Endodermal cell (in vitro differentiated cells): ENCODE results near the gene MNAT1. TPM values are rescaled to one million over a fixed set of nuclear protein-coding genes. Genes with fewer than 3 reads are reported as not detected.
A peak's percentile ranks its signal among the peaks of the same experiment; 100 is the strongest.

Source experiments
- DNase-seq: peaks from one replicate; pipeline ENCODE4 v3.0.0-alpha.2; 2017
- H3K27ac ChIP-seq: 2 replicates; pipeline ENCODE4 v1.5.1; 2013; ENCODE audit warnings: mild to moderate bottlenecking, low read depth, low read length, moderate library complexity
- H3K27me3 ChIP-seq: 2 replicates; pipeline ENCODE4 v1.6.1; 2013; ENCODE audit warnings: mild to moderate bottlenecking, low read length, moderate library complexity; ENCODE audit not compliant: insufficient read depth, control insufficient read depth, poor library complexity, severe bottlenecking
- H3K36me3 ChIP-seq: 2 replicates; pipeline ENCODE4 v1.7.0; 2013; ENCODE audit warnings: mild to moderate bottlenecking, low read length, moderate library complexity; ENCODE audit not compliant: control insufficient read depth, insufficient read depth
- H3K4me1 ChIP-seq: one replicate; pipeline ENCODE4 v1.7.0; 2013; ENCODE audit warnings: low read length; ENCODE audit not compliant: control insufficient read depth, insufficient read depth
- H3K4me3 ChIP-seq: 2 replicates; pipeline ENCODE4 v1.5.1; 2013; ENCODE audit warnings: mild to moderate bottlenecking, low read length, moderate library complexity
- H3K9ac ChIP-seq: 2 replicates; pipeline ENCODE4 v1.6.1; 2013; ENCODE audit warnings: mild to moderate bottlenecking, low read length, moderate library complexity; ENCODE audit not compliant: poor library complexity, severe bottlenecking; ENCODE audit errors: extremely low read depth
- H3K9me3 ChIP-seq: 2 replicates; pipeline ENCODE4 v1.6.1; 2013; ENCODE audit warnings: mild to moderate bottlenecking, low read length, moderate library complexity; ENCODE audit not compliant: control insufficient read depth
- H3K27ac Mint-ChIP-seq: 2 replicates; pipeline ENCODE4 v1.8.0; 2020; ENCODE audit warnings: mixed read lengths
- H3K27me3 Mint-ChIP-seq: 2 replicates; pipeline ENCODE4 v1.8.0; 2021; ENCODE audit warnings: mild to moderate bottlenecking, mixed read lengths; ENCODE audit not compliant: insufficient read depth
- H3K36me3 Mint-ChIP-seq: 2 replicates; pipeline ENCODE4 v1.8.0; 2020; ENCODE audit warnings: low read depth, mixed read lengths
- H3K4me1 Mint-ChIP-seq: 2 replicates; pipeline ENCODE4 v1.8.0; 2020; ENCODE audit warnings: mixed read lengths
- H3K4me3 Mint-ChIP-seq: 2 replicates; pipeline ENCODE4 v1.8.0; 2020; ENCODE audit warnings: mild to moderate bottlenecking, moderate library complexity, mixed read lengths
- H3K9me3 Mint-ChIP-seq: 2 replicates; pipeline ENCODE4 v1.8.0; 2020; ENCODE audit warnings: mild to moderate bottlenecking, mixed read lengths
- WGBS, 2 experiments: methylation state at CpG; one replicate each; pipeline versions ENCODE4 v1.1.5 to v1.1.7; 2013; ENCODE audit warnings: missing lambda C conversion rate in 2 of 2, mixed read lengths in 1 of 2; ENCODE audit not compliant: insufficient coverage in 1 of 2, insufficient read length in 1 of 2; 5-methylcytosine and 5-hydroxymethylcytosine counted together
- total RNA-seq, 2 donors: library from RNA; stranded (reverse); fragmentation: NEBNext Ultra II Directional in 1 of 2; extraction: Animal tissue kit (Norgen Biotek cat#: 25700) in 1 of 2; gene quantifications; 2 replicates in 1 of 2; 3 replicates in 1 of 2; pipeline ENCODE4 v1.2.1, GENCODE V29; 2021
- TF ChIP-seq, protein P1 (sequence below): fragments of 200-600 bp; sonication (generic); conservative IDR thresholded peaks from 2 replicates; pipeline ENCODE4 v1.5.0; 2021; ENCODE audit warnings: antibody characterized with exemption, mild to moderate bottlenecking

Gene MNAT1
- total RNA-seq, 2 donors from 2014 or later = 36.8 to 42.6 TPM

DNA sequence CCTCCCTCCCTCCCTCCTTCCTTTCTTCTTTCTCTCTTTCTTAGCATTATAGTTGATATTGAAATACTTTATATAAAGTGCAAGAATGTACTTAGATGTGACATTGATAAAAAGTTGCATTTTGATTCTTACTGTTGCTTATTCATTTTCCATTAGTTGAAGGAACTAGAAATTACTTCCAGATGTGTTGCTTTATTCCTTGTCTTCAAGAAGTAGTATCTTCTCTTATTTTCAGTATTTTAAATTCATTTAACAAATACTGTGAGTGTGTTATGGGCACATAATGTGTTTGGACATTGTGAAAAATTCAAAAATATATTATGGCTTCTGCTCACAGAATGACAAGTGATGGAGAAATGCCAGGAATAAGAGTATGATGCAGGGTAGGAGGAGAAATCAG, 200.8 kb downstream of the MNAT1 start:
- no peak for DNase-seq
- no peak overlapping the region for H3K9ac ChIP-seq
- H3K4me3 ChIP-seq = no peak overlapping the region
- Mint-ChIP-seq H3K27me3 (no peaks in the 10 kb centered on the region), H3K27ac (no peak overlapping the region), H3K4me1 (peaks cover 12% of the 10 kb centered on the region), H3K36me3 (no peaks in the 10 kb centered on the region), H3K4me3 (no peak overlapping the region), H3K9me3 (peaks cover 2% of the 10 kb centered on the region)
- no peaks in the 10 kb centered on the region for H3K9me3 ChIP-seq
- no peak overlapping the region for H3K27ac ChIP-seq
- no peaks in the 10 kb centered on the region for H3K27me3 ChIP-seq
- no peaks in the 10 kb centered on the region for H3K36me3 ChIP-seq
- TF ChIP-seq, protein P1, sequence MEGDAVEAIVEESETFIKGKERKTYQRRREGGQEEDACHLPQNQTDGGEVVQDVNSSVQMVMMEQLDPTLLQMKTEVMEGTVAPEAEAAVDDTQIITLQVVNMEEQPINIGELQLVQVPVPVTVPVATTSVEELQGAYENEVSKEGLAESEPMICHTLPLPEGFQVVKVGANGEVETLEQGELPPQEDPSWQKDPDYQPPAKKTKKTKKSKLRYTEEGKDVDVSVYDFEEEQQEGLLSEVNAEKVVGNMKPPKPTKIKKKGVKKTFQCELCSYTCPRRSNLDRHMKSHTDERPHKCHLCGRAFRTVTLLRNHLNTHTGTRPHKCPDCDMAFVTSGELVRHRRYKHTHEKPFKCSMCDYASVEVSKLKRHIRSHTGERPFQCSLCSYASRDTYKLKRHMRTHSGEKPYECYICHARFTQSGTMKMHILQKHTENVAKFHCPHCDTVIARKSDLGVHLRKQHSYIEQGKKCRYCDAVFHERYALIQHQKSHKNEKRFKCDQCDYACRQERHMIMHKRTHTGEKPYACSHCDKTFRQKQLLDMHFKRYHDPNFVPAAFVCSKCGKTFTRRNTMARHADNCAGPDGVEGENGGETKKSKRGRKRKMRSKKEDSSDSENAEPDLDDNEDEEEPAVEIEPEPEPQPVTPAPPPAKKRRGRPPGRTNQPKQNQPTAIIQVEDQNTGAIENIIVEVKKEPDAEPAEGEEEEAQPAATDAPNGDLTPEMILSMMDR = no peak
- H3K4me1 ChIP-seq = peaks cover 3% of the 10 kb centered on the region

DNA sequence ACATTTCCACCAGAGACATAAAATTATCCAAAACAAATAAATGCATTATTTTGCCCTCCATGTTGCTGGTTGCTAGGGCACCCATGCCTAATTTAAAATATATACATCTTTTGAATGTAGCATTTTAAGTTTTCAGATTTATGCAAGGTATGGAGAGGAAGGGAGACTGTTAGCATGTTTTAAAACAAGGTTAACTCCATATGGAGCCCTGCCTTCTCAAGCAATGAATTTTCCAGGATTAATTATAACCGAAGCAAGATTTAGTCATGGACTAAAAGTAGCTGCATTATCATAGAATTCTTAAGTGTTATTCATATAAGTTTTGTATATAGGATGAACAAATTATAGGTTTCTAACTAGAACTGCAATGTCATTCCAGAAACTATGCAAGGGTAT, 209.1 kb downstream of the MNAT1 start:
- WGBS, 2 experiments = 100% methylated on average over 1 of the region's 1 CpG; no CpG with 5 or more reads in 1 of the 2 experiments
- TF ChIP-seq, protein P1 = no peak

DNA sequence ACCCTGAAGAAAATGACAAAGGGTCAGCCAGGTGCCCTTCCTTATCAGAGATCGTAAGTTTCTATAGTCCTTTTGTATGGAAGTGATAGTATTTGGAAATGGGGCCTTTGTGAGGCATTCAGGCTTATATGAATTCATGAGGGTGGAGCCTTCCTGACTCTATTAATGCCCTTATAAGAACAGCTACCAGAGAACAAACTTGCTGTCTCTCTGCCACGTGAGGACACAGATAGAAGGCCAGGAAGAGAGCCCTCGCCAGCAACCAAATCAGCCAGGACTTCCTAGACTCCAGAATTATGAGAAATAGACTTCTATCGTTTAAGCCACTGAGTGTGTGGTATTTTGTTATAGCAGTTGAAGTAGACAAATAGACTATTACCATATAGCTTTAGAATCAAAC, 209.6 kb downstream of the MNAT1 start:
- Mint-ChIP-seq H3K36me3 (no peaks in the 10 kb centered on the region), H3K4me1 (peaks cover 10% of the 10 kb centered on the region), H3K4me3 (no peak overlapping the region), H3K9me3 (no peaks in the 10 kb centered on the region), H3K27ac (peak overlapping the region; percentile 62), H3K27me3 (no peaks in the 10 kb centered on the region)
- H3K4me3 ChIP-seq = no peak overlapping the region
- H3K36me3 ChIP-seq = no peaks in the 10 kb centered on the region
- no peak for DNase-seq
- H3K9ac ChIP-seq = no peak overlapping the region
- whole genome bisulfite sequencing, 2 experiments = 77% methylated on average over 3 of the region's 4 CpGs; no CpG with 5 or more reads in 1 of the 2 experiments
- no peaks in the 10 kb centered on the region for H3K4me1 ChIP-seq
- no peaks in the 10 kb centered on the region for H3K27me3 ChIP-seq
- H3K27ac ChIP-seq = no peak overlapping the region
- no peaks in the 10 kb centered on the region for H3K9me3 ChIP-seq
- TF ChIP-seq, protein P1 = no peak

More for the DNA sequence above, 209.1 kb downstream of the MNAT1 start:
- no peak overlapping the region for H3K9ac ChIP-seq
- Mint-ChIP-seq H3K27me3 (no peaks in the 10 kb centered on the region), H3K9me3 (no peaks in the 10 kb centered on the region), H3K27ac (no peak overlapping the region), H3K4me1 (peaks cover 10% of the 10 kb centered on the region), H3K36me3 (no peaks in the 10 kb centered on the region), H3K4me3 (no peak overlapping the region)
- DNase-seq = no peak
- no peak overlapping the region for H3K27ac ChIP-seq
- H3K4me1 ChIP-seq = no peaks in the 10 kb centered on the region
- H3K36me3 ChIP-seq = no peaks in the 10 kb centered on the region
- no peaks in the 10 kb centered on the region for H3K27me3 ChIP-seq
- no peak overlapping the region for H3K4me3 ChIP-seq
- H3K9me3 ChIP-seq = no peaks in the 10 kb centered on the region
